Esophagus muscularis mucosa (tissue), 4 donors: ENCODE measurements around the gene TMCC1. TPM values are rescaled to one million over a fixed set of nuclear protein-coding genes. Genes with fewer than 3 reads are reported as not detected.

Experiments
- DNase-seq: peaks from one replicate; pipeline ENCODE4 v3.0.0-alpha.2; 2017; ENCODE audit errors: extremely low spot score
- H3K27ac ChIP-seq, 4 donors: fragments of 200-600 bp; sonication (generic); replicated peaks in 1 of 4; 1 replicate in 3 of 4; 2 replicates in 1 of 4; pipeline ENCODE4 v1.5.1; 2016 to 2019; ENCODE audit warnings: mild to moderate bottlenecking in 1 of 4
- H3K27me3 ChIP-seq, 4 donors: fragments of 200-600 bp; sonication (generic); one replicate each; pipeline versions ENCODE4 v1.5.1 to v1.6.0; 2016 to 2019
- H3K36me3 ChIP-seq, 4 donors: fragments of 200-600 bp; sonication (generic); one replicate each; pipeline ENCODE4 v1.5.1; 2016 to 2019
- H3K4me1 ChIP-seq, 4 donors: fragments of 200-600 bp; sonication (generic); one replicate each; pipeline ENCODE4 v1.5.1; 2016 to 2019
- H3K4me3 ChIP-seq, 4 donors: fragments of 200-600 bp; sonication (generic); 1 replicate in 2 of 4; 2 replicates in 2 of 4; pipeline ENCODE4 v1.5.1; 2016 to 2019; ENCODE audit warnings: mild to moderate bottlenecking in 4 of 4, moderate library complexity in 1 of 4
- H3K9me3 ChIP-seq, 4 donors: fragments of 200-600 bp; sonication (generic); 1 replicate in 3 of 4; 2 replicates in 1 of 4; pipeline ENCODE4 v1.5.1; 2016 to 2019
- EP300 ChIP-seq: sonication (generic); formaldehyde crosslinking; IDR thresholded peaks from one replicate; pipeline ENCODE4 v1.6.1; 2017; ENCODE audit warnings: antibody characterized with exemption
- POLR2A ChIP-seq: fragments of 450-650 bp; IDR thresholded peaks from one replicate; pipeline ENCODE4 v1.6.1; 2017; ENCODE audit warnings: antibody characterized with exemption, moderate library complexity, mild to moderate bottlenecking, low read depth
- POLR2AphosphoS5 ChIP-seq, 2 donors: sonication (generic); formaldehyde crosslinking; IDR thresholded peaks; one replicate each; pipeline ENCODE4 v1.6.1; 2017; ENCODE audit warnings: antibody characterized with exemption in 2 of 2
- WGBS: methylation state at CpG from one replicate; pipeline ENCODE4 v1.1.5; 2018; 5-methylcytosine and 5-hydroxymethylcytosine counted together
- intact Hi-C: fragments of 100-400 bp; cut with DNase I; formaldehyde crosslinking; loops from one replicate; pipeline ENCODE4 v1.15.1; 2023
- total RNA-seq, 4 donors: library from RNA; depleted of rRNA; stranded (reverse); fragments of >200 nt; gene quantifications; one replicate each; pipeline versions ENCODE4 v1.1.0 to v1.2.1, GENCODE V29; 2016
- TF ChIP-seq, protein P1 (sequence below), 3 experiments: fragments of 200-600 bp in 2 of 3; fragments of 450-650 bp in 1 of 3; sonication (generic) in 2 of 3; IDR thresholded peaks; one replicate each; pipeline ENCODE4 v1.5.1; 2017 to 2019; ENCODE audit warnings: antibody characterized with exemption in 3 of 3, mild to moderate bottlenecking in 2 of 3, moderate library complexity in 1 of 3

The TMCC1 gene
- total RNA-seq, 4 donors from 2014 or later: 24.5 to 36.2 (median 28.9) TPM

DNA sequence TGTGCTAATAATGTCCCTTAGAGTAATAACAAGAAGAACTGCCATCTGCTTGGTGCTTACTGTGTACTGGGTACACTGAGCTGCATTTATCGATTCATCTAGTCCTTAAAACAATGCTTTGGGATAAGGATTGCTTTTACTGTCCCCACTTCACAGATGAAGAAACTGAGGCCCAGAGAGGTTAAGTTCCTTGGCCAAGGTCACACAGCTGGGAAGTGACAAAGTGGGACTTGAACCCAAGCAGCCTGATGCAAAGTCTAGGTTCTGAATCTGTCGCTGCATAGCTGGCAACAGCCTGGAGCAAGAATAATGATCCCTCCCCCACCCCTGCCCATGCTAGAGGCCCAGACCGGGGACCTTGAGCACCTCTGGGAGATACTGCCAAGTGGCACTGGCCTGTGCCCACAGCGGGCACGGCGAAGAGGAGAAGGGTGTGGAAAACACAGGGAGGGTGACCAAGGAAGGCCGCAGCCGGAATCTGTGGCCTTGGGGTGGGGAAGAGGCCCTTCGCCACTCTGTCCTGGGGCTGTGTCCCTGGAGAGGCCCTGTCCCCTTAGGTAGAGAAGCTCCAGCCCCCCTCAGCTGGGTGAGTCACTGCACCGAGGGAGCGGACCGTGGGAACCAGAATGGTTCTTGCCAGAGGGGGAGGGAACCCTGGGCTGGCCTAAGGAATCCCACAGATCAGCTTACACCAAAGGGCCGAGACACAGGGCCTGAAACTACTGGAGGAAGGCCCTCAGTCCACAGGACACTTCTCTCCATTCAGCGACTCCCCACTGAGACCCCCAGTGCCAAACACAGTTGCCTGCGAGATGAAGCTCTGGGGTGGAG lies 290.6 kb downstream of the TMCC1 start:
- DNase-seq: no peak
- H3K27ac ChIP-seq: peak overlapping the region; percentile 80 to 85 (median 82)
- H3K9me3 ChIP-seq: no peaks in the 10 kb centered on the region
- peaks cover 0 to 16% (median 0%) of the 10 kb centered on the region in 4 donors for H3K36me3 ChIP-seq
- TF ChIP-seq POLR2AphosphoS5 (IDR thresholded peaks at IDR 0.05): peak; percentile 33 to 58
- TF ChIP-seq, protein P1, sequence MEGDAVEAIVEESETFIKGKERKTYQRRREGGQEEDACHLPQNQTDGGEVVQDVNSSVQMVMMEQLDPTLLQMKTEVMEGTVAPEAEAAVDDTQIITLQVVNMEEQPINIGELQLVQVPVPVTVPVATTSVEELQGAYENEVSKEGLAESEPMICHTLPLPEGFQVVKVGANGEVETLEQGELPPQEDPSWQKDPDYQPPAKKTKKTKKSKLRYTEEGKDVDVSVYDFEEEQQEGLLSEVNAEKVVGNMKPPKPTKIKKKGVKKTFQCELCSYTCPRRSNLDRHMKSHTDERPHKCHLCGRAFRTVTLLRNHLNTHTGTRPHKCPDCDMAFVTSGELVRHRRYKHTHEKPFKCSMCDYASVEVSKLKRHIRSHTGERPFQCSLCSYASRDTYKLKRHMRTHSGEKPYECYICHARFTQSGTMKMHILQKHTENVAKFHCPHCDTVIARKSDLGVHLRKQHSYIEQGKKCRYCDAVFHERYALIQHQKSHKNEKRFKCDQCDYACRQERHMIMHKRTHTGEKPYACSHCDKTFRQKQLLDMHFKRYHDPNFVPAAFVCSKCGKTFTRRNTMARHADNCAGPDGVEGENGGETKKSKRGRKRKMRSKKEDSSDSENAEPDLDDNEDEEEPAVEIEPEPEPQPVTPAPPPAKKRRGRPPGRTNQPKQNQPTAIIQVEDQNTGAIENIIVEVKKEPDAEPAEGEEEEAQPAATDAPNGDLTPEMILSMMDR (IDR thresholded peaks at IDR 0.05): no peak
- peaks cover 61 to 96% (median 93%) of the 10 kb centered on the region in 4 donors for H3K4me1 ChIP-seq
- intact Hi-C loops: loop anchor here (5.0 kb wide), 1 partner anchor 111 kb away; no protein-coding TSS in a partner anchor
- WGBS: 77% methylated on average over 11 of the region's 15 CpGs
- H3K27me3 ChIP-seq: peaks cover 0 to 20% (median 10%) of the 10 kb centered on the region in 4 donors
- H3K4me3 ChIP-seq: peak overlapping the region; percentile 65 to 75 (median 68)

DNA sequence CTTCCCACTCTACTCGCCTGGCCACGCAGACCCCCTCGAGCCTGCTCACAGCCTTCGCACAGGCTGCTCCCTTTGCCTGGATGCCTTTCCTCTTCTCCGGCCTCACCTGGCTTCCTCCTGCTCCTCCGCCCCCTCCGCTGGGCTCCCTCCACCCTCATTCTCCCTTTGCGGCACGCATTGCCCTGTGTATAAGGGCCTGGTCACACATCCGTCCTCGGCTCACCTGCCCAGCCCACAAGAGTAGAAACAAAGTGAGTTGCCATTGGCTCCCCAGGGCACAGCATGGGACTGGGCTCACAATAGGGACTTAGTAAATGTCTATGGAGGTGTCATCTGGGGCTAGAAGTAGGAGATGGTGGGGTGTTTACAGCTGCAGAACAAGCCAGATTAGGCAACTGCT lies 291.2 kb downstream of the TMCC1 start:
- DNase-seq: no peak
- H3K4me3 ChIP-seq: peak overlapping the region; percentile 65 to 75 (median 68)
- peak overlapping the region; percentile 80 to 85 (median 82) for H3K27ac ChIP-seq
- 88% methylated on average over 11 of the region's 11 CpGs for WGBS
- H3K4me1 ChIP-seq: peaks cover 61 to 96% (median 93%) of the 10 kb centered on the region in 4 donors
- H3K27me3 ChIP-seq: peaks cover 0 to 20% (median 10%) of the 10 kb centered on the region in 4 donors
- TF ChIP-seq, protein P1 (IDR thresholded peaks at IDR 0.05): no peak
- no peak for TF ChIP-seq POLR2A
- TF ChIP-seq POLR2AphosphoS5 (IDR thresholded peaks at IDR 0.05): no peak
- no peak for TF ChIP-seq EP300
- intact Hi-C loops: loop anchor here (5.0 kb wide), 1 partner anchor 110 kb away; no protein-coding TSS in a partner anchor
- no peaks in the 10 kb centered on the region for H3K9me3 ChIP-seq
- H3K36me3 ChIP-seq: peaks cover 0 to 16% (median 0%) of the 10 kb centered on the region in 4 donors

DNA sequence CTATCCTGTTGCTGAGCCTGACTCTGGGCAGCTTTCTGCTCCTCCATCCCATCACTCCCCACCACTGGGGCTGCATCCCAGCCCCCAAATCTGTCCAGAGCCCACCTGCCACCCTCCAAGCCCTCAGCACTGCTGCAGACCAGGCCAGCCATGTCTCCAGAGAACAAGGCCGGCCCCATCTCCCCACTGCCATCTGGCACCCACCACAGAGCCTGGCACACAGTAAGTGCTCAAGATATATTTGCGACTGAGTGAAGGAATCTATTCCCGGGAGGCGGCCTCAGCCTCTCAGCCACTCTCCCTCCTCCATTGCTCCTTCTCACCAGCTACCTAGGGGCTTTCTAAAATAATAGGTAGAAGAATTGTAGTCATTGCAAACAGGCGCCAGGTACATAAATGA lies 291.8 kb downstream of the TMCC1 start:
- H3K9me3 ChIP-seq: no peaks in the 10 kb centered on the region
- peaks cover 0 to 16% (median 0%) of the 10 kb centered on the region in 4 donors for H3K36me3 ChIP-seq
- peaks cover 62 to 97% (median 95%) of the 10 kb centered on the region in 4 donors for H3K4me1 ChIP-seq
- intact Hi-C loops: loop anchor here (5.0 kb wide), 1 partner anchor 109 kb away; no protein-coding TSS in a partner anchor
- H3K4me3 ChIP-seq: peak overlapping the region; percentile 65 to 75 (median 68)
- no peak for DNase-seq
- 87% methylated on average over 5 of the region's 5 CpGs for WGBS
- peak overlapping the region; percentile 80 to 85 (median 82) for H3K27ac ChIP-seq
- TF ChIP-seq, protein P1 (IDR thresholded peaks at IDR 0.05): no peak
- no peak for TF ChIP-seq EP300
- no peak for TF ChIP-seq POLR2AphosphoS5 (IDR thresholded peaks at IDR 0.05)
- TF ChIP-seq POLR2A: no peak
- H3K27me3 ChIP-seq: peaks cover 0 to 20% (median 10%) of the 10 kb centered on the region in 4 donors

DNA sequence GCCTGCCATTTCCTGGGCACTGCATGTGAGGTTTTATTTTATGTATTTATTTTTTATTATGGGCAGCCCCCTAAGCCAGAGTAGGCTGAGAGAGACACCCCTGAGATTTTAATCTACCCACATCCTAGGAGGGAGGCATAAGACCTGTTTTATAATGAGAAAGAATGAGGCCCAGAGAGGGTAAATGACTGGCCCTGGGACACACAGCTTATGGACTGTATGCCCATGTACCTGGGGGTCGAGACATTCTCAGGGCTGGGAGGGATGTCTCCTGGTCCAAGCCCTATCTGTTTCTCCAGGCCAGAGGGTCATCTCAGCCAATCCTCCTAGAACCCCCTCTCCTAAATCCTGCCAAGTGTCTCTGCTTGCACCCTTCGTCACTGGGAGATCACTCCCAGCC lies 293.2 kb downstream of the TMCC1 start:
- peaks cover 0 to 16% (median 0%) of the 10 kb centered on the region in 4 donors for H3K36me3 ChIP-seq
- H3K27me3 ChIP-seq: peaks cover 0 to 10% (median 5%) of the 10 kb centered on the region in 4 donors
- TF ChIP-seq, protein P1 (IDR thresholded peaks at IDR 0.05): no peak
- no peak for TF ChIP-seq EP300
- no peaks in the 10 kb centered on the region for H3K9me3 ChIP-seq
- H3K27ac ChIP-seq: peak overlapping the region; percentile 71 to 83 (median 78)
- peaks cover 64 to 100% (median 99%) of the 10 kb centered on the region in 4 donors for H3K4me1 ChIP-seq
- WGBS: 89% methylated on average over 2 of the region's 2 CpGs
- intact Hi-C loops: loop anchor here (5.0 kb wide), 1 partner anchor 108 kb away; no protein-coding TSS in a partner anchor
- H3K4me3 ChIP-seq: no peak overlapping the region
- no peak for DNase-seq
